DMS79 (cell line): ENCODE measurements around the gene PRSS36.
"Not testable (repeated sequence)": the region's sequence is repeated elsewhere in the genome, so short reads cannot be mapped to it uniquely, and the experiment has no call there.

ENCODE experiments used
- DNase-seq: peaks from one replicate; lab custom pipeline; 2025; lab: John Stamatoyannopoulos, UW

The PRSS36 gene

DNA sequence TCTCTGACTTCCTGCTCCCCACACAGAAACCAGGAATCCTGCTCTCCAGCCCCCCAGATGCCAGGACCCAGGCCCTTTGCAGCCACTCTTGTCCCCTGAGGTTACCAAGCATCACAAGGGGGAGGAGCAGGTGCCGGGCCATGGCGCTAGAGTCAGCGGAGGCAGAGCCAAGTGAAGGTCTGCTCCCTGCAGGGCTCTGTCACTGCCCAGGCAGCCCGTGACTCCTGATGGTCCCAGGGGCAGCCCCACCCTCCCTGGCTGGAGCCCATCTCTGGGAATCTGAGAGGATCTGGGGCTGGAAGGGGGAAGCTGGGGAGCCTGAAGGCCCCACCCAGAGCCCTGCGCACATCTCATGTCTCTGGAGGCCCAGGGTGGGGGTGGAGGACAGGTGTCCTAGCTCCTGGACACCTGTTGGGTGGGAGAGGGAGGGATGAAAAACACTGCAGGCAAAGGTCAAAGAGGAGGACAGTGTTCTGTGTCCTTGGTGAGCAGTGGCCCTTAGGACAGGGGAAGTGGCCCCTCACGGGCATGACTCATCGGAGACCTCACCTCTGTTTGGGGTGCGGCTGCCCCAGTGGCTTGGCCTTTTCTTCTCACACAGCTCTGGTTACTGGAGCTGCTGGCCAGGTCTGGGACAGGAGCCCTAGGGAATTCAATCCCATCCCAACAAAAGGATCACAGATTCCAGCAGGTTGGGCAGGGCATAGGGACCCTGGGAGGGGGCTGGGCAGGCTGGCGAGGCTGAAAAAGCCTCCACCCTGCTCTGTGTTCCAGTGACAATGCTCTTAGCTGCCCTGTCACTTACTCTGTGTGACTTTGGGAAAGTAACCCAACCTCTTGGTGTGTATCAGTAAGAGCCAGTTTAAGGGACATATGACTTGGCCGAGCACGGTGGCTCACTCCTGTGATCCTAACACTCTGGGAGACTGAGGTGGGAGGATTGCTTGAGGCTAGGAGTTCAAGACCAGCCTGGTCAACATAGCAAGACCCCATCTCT lies at the start of gene PRSS36:
PRSS36 (minus strand) TSS at position 173 of the 997 bp plus-strand sequence; CDS start at position 142, 31 bp downstream.
- no peak for DNase-seq

DNA sequence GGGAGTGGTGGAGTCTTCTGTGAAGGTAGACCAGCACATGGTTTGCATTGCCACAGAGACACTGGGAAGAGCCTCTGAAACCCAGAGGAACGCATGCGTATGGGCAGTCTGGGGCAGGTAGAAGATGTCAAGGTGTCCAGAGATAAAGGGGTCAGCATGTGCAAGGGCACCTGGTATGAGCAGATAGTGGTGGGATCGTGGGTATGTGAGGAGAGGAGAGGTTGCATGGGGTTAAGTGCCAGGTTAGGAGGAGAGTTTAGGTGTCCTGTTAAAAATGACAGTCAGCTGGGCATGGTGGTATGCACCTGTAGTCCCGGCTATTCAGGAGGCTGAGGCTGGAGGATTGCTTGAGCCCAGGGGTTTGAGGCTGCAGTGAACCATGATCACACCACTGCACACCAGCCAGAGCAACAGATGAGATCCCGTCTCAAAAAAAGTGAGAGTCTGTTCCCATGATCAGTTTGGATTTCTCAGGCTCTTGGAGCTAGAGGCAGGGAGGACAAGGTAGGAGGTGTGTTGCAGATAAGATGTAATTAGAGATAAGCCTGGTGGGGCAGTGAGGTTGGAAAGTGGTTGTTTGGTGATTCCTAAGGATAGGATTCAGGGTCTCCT lies 49.7 kb upstream of the PRSS36 start:
- DNase-seq = no peak

DNA sequence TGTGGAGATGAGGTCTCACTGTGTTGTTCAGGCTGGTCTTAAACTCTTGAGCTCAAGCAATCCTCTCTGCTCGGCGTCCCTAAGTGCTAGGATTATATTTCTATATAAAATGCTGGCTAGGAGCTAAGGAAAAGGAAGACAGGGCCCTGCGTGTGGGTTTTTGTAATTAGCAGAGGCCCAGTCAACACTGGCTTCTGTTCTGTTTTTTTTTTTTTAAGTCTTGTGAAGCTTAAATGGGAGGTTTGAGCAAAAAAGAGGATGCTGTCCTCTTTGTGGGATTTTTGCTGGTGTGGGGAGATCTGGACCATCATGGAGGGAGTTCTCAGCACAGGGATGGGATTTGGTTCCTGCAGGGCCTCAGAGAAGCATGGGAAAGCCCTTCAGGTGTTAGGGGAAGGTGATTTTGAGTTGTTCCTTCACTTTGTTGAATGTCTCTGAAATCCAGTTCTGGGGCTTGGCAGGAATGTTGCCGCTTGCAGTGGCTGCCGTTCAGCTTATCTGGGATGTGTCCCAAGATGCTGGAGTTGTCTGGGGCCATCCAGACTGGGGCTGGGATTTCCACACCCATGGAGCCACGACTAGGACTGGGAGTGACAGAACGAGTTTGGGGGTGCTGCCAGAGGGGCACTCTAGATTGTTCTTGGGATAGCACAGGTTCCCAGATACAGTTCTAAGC lies 48.5 kb upstream of the PRSS36 start:
- DNase-seq = no peak

DNA sequence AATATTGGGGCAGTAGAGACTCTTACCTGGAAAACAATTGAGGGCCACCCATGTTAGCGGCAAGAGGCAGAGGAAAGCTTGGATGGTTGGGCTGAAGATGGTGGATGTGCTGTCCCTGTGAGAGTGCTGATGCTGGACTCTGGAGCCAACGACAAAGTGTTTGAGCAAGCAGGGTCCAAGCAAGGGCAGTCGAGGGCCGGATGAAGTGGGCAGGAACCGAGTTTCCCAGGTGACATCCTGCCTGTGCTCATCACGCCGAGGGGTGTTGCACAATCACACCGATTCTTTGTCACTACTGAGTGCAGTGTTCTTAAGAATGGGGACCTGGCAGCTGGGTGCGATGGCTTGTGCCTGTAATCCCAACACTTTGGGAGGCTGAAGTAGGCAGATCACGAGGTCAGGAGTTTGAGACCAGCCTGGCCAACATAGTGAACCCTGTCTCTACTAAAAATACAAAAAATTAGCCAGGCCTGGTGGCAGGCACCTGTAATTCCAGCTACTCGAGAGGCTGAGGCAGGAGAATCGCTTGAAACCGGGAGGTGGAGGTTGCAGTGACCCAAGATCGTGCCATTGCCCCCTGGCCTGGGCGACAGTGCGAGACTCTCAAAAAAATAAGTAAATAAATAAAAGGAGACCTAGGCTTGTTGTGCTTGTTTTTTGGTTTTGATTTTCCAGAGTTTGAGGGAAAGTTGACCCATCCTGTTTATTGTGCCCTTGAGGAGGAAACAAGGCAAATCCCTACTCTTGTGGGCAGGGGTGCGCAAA lies 46.6 kb upstream of the PRSS36 start:
- no peak for DNase-seq

DNA sequence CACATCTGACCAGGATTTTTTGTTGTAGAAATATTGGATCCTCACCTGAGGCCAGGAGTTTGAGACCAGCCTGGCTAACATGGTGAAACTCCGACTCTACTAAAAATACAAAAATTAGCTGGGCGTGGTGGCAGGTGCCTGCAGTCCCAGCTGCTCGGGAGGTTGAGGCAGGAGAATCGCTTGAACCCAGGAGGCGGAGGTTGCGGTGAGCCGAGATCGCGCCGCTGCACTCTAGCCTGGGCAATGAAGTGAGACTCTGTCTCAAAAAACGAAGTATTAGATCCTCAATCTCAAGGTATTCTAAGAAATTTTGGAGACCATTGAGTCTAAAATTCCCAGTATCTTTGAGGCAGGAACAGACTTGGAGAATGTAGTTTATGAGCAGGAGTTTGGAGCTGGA lies 46.0 kb upstream of the PRSS36 start:
- not testable (repeated sequence) for DNase-seq

DNA sequence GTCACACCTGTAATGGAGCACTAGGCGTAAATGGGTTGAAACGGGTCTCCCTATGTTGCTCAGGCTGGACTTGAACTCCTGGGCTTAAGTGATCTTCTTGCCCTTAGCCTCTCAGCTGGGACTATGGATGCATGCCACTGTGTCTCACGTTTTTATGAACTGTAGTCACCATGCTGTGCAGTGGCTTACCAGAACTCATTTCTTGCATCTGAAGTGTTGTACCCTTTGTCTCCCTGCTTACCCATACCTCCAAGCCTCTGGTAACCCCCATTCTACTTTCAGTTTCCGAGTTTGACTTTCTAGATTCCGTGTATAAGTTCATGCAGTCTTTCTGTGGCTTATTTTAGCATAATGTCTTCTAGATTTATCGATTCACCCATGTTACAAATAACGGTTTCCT lies 45.0 kb upstream of the PRSS36 start:
- DNase-seq = no peak

DNA sequence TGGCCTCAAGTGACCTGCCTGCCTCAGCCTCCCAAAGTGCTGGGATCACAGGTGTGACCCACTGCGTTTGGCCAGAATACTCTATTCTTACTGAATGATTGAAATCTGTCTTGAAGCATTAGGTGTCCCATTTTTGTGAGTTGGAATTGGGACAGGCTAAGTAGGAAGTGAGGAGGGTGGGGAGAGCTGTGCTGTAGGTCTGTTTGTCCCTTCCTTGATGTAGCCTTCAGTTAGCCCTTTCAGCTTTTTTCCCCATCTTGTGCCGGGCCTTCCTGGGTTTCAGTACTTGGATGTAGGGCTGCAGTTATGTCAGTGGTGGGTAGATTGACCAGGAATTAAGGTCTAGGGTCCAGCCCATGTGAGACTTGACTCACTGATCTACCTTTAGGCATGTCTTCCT lies 44.0 kb upstream of the PRSS36 start:
- no peak for DNase-seq

DNA sequence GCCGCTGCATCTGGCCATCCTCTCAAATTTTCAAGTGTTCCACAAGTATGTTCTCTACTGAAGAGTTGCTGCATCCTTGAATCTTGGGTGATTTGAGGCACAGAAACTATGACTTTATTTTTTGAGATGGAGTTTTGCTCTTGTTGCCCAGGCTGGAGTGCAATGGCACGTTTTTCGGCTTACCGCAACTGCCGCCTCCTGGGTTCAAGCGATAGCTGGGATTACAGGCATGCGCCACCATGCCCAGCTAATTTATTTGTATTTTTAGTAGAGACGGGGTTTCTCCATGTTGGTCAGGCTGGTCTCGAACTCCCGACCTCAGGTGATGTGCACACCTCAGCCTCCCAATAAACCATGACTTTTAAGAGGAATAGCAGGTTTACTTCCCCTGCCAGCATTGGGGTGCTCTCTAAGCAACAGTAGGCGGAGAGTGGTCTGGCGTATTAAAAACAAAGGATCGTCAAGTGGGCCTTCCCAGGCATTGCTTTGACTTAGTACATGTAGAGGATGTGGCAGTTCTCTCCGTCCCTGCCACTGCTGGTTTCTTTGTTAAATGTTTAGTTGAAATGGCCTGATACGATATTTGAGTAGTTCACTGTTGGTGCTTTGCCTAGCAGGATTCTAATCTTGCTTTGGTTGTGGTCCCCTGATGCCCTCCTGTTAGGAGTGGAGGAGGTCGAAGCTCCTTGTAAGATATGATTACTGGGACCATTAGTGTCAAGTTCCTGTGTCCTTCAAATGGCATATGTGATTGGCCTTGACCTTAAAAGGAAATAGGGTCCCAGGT lies 43.2 kb upstream of the PRSS36 start:
- no peak for DNase-seq

DNA sequence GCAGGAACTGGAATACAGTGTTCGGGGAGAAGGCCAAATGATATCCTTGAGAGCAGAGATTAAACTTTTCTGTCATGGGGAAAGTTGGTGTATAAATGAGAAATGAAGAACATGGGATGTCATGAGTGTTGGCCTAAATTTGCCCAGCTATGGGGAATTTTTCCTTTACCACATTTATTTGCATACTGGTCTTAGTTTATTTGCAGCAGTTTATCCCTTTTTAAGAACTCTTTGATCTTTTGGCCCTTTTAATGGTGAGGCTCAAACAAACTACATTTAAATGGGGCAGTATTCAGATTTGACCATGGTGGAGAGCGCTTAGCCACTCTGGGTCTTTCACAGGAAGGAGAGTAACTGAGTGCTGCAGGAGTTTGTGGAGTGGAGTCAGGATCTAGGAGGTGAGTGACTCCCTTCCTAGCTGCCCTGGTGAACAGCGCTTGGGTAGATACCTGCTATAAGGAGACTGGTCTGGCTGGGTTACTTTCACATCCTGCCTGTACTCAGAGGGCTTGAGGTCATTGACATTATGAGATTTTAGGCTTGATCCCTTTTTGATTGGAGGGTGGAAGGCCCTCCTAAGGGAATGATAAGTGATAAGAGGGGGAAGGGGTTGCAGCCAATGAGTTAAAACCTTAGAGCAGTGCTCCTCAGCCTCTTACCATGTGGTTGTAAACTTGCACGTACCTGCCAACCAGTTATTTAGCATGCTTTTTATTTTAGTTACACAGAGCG lies 42.0 kb upstream of the PRSS36 start:
- DNase-seq = no peak

DNA sequence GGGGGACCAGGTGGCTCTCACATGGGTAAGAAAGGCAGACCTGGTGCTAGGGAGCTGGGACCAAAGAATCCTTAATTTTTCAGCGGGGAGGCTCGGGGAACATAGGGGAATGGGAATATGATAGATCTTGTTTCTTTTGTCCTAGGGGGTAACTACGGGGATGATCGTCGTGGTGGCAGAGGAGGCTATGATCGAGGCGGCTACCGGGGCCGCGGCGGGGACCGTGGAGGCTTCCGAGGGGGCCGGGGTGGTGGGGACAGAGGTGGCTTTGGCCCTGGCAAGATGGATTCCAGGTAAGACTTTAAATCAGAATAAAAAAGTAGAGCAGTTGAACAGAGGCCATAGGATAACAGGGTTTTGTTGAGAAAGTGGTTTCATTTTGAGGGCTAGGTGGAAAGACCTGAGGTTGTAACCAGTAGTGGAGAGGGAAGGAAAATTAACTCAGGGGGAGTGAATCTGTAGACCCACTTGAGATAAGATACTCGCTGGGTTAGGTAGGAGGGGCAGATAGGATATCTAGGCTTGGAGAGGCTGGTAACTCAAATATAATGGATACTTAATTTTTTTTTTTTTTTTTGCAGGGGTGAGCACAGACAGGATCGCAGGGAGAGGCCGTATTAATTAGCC lies 41.1 kb upstream of the PRSS36 start:
- DNase-seq = no peak

DNA sequence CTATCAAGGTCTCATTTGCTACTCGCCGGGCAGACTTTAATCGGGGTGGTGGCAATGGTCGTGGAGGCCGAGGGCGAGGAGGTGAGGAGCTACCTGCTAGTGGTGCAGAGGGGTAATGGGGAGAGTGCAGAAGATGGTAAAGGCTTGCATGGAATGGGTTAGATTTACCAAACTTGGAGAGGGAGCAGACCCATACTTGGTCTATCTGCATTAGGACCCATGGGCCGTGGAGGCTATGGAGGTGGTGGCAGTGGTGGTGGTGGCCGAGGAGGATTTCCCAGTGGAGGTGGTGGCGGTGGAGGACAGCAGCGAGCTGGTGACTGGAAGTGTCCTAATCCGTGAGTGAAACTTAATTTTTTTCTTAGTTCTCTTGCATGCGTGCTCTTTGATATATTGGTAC lies 40.2 kb upstream of the PRSS36 start:
- DNase-seq = no peak

DNA sequence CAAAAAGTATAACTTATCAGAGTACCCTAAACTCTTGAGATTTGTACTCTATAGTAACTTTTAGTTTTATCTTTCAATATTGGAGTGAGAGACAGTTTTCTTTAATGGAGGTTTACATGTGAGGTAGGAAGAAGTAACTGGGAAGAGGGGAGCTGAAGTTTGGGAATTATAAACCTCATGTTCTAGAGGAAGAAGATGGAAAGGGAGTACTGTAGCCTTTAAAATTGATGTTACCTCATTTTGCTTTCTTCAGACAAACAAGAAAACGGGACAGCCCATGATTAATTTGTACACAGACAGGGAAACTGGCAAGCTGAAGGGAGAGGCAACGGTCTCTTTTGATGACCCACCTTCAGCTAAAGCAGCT lies 39.5 kb upstream of the PRSS36 start:
- DNase-seq = no peak

DNA sequence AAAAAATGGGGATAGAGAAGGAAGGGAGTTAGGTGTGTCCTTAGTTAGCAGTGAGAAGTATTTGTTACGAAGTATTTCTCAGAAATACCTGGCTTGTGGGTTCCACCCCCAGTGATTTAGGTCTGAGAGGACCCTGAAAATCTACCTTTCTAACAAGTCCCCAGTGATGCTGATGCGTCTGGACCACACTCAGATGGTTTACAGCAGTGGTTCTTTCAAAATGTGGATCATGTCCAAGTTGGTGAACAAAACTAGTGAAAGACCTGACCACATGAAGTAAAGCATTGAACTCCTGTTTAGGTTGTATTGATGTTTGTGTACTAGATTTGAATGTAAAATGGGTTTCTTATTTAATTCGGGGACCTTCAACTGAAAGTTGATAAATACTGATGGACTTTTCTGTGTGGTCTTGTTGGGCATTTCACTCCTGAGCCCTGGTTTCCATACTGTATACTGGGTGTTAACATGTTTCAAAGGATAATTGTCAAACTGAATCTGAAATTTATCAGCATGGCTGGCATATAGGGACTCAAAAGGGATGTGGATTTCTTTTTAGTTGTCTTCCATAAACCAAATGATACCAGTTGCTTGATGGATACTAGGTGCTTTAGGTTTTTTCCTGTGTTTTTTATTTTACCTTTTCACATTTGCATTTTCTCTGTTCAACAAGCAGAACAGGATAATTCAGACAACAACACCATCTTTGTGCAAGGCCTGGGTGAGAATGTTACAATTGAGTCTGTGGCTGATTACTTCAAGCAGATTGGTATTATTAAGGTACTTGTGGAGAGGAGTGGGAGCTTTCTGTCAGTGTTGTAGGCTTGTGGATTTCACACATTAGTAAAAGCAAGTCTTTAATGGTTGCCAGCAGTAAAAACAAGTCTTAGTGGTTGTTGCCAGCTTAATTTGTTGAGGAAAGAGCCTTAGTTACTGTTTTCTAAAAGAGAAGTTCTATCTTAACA lies 38.9 kb upstream of the PRSS36 start:
- DNase-seq = no peak

DNA sequence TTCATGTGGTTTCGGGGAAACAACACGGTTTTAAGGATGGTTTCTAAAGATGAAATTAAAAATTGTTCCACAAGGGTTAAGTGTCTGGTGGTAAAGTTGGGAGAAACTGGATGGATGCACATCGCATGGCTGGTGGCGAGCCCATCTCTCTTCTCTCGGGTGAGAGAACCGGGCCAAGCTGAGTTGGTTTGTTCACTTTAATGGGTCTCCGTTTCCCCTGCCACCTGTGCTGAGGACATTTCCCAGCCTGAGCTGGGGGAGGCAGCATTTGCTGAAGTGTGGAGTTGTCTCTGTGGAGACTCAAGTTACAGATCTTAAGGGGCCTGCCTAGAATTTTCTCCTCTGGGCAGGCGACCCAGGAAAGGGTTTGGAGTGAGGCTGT lies 37.9 kb upstream of the PRSS36 start:
- no peak for DNase-seq

DNA sequence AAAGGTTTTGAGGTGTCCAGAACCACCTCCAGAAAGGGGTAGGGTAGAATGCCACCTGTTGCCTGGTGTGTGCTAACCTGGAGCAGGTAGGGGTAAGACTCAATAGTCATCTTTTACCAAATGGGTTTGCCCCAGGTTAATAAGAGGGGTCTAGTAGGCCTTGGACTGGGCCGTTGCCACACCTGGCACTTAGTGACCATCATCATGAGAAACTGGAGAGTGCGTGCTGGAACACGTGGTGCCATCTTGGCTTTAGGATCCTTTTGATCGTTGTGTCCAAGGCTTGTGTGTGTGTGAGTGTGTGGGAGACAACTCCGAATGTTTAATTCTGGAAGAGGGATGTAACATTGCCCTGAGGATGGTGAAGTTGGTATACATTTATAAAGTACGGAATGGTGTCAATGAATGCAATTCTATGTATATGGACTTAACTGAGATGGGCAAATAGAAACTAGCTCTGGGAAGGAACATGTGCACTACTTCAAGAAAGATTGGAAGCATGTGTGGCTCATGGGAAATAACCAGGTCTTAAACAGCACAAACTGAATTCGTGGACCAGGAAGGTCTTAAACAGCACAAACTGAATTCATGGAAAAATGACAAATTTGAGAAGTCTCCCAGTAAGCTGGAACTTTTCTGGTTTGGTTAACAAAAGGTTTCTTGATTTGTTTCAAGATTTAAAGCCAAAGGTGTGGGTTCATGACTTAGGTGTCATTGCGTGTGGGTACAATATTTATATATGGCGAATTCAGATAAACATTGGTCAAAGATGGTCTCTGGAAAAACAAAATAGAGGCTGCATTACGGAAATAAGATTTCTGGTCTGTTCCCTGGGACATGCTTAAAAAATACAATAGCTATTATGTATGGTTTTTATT lies 37.3 kb upstream of the PRSS36 start:
- DNase-seq = no peak

DNA sequence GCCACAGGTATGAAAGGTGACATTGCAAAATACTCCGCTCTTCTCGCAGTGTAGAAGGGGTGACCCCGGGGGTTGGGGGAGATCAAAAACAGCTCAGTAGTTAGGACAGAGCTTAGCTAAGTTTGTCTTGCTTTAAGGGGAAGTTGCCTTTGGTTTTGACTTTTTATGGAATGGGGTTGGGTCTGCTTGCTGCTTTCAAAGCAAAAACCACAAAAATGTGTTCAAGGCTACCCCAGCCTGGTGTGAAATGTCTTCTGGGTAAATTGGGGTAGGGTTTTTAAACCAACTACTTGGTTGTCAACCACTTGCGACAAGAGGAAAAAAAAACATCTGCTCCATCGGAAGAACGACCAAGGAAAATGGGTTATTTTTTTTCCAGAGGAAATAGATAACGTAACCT lies 36.3 kb upstream of the PRSS36 start:
- DNase-seq = no peak

DNA sequence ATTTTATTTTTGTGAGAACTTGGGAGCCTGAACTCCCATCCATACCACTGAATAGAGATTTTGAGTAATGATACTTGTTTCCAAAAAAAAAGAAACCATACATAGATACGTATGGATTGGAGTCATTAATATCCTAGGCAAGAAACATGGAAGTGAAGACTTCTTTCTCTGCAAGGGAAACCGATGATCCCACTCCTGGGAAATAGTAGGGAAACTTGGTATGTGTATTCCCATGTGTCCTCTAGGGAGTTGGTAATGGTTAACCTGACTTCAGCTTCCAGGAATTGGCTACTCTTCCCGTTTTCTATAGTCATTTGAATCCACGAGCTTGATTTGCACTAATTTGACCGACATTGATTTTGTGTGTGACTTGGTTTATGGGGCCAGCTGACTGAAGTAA lies 35.5 kb upstream of the PRSS36 start:
- DNase-seq = no peak

DNA sequence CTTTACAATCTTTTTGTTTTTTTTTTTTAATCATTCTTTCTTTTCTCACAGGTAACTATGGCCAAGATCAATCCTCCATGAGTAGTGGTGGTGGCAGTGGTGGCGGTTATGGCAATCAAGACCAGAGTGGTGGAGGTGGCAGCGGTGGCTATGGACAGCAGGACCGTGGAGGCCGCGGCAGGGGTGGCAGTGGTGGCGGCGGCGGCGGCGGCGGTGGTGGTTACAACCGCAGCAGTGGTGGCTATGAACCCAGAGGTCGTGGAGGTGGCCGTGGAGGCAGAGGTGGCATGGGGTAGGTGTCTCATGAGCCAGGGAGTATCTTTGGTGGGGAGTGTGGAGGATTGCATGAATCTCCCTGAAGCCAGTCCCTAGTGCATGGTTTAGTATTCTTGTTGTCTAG lies 35.0 kb upstream of the PRSS36 start:
- DNase-seq = no peak
